Cardiac muscle cell (in vitro differentiated cells and primary cell): ENCODE measurements around the gene BASP1. TPM values are rescaled to one million over a fixed set of nuclear protein-coding genes. Genes with fewer than 3 reads are reported as not detected.
A peak's percentile ranks its signal among the peaks of the same experiment; 100 is the strongest.

Source experiments
- DNase-seq, 2 donors: peaks; one replicate each; pipeline versions ENCODE4 v3.0.0 to v3.0.0-alpha.2; 2010 to 2017; ENCODE audit warnings: low read depth in 1 of 2, low spot score in 1 of 2
- H3K27ac ChIP-seq: fragments of 200-600 bp; sonication (generic); 2 replicates; pipeline ENCODE4 v1.5.1; 2016
- H3K27me3 ChIP-seq: fragments of 200-600 bp; sonication (generic); 2 replicates; pipeline ENCODE4 v1.6.0; 2016; ENCODE audit warnings: control low read depth
- H3K36me3 ChIP-seq: fragments of 200-600 bp; sonication (generic); 2 replicates; pipeline ENCODE4 v1.5.1; 2016; ENCODE audit warnings: control low read depth
- H3K4me1 ChIP-seq: fragments of 200-600 bp; sonication (generic); 2 replicates; pipeline ENCODE4 v1.8.1; 2017; ENCODE audit warnings: low read depth, mild to moderate bottlenecking, mixed run types
- H3K4me3 ChIP-seq: fragments of 200-600 bp; sonication (generic); 2 replicates; pipeline ENCODE4 v1.5.1; 2016; ENCODE audit warnings: mild to moderate bottlenecking
- H3K9me3 ChIP-seq: fragments of 200-600 bp; sonication (generic); 2 replicates; pipeline ENCODE4 v1.5.1; 2017; ENCODE audit warnings: low read depth, mild to moderate bottlenecking, control low read depth
- CTCF ChIP-seq: IDR thresholded peaks from 2 replicates; pipeline ENCODE4 v1.5.1; 2012; ENCODE audit warnings: low read depth, mild to moderate bottlenecking, low read length
- polyA plus RNA-seq: library from polyadenylated mRNA; unstranded; fragments of >200 nt; fragmentation: Nextera tagmentation; extraction: Ambion mirVana; gene quantifications from 2 replicates; pipeline ENCODE4 v1.2.1, GENCODE V29; 2016
- total RNA-seq: library from RNA; depleted of rRNA; stranded (reverse); fragments of >200 nt; gene quantifications from 2 replicates; pipeline ENCODE4 v1.2.3, GENCODE V29; 2016

BASP1 gene
- total and polyA plus RNA-seq, 2 experiments from 2014 or later, result 91.2 to 129 TPM

GRCh38 chr5:17282283-17283120 is 65.1 kb downstream of the BASP1 start:
- H3K36me3 ChIP-seq, result no peaks in the 10 kb centered on the region
- H3K4me3 ChIP-seq, result no peak overlapping the region
- H3K9me3 ChIP-seq, result no peaks in the 10 kb centered on the region
- TF ChIP-seq CTCF, result no peak
- peak in 1 of 2 donors; percentile 20 for DNase-seq
- H3K27me3 ChIP-seq, result no peaks in the 10 kb centered on the region
- H3K27ac ChIP-seq, result peak overlapping the region; percentile 42
- peaks cover 9% of the 10 kb centered on the region for H3K4me1 ChIP-seq

DNA sequence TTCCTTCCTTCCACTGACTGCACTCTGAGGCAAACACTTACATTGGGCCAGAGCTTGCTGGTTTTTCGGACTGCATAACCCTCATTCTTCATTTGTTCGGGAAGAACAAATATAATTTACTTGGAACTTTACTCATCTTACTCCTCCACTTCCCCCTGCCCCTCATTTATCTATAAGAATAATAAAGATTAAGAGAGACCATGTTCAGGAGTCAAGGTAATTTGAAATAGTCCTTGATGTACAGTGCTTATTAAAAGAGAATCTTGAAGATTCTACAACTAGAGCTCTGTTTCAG is 65.6 kb downstream of the BASP1 start:
- H3K36me3 ChIP-seq, result no peaks in the 10 kb centered on the region
- H3K27ac ChIP-seq, result no peak overlapping the region
- H3K27me3 ChIP-seq, result no peaks in the 10 kb centered on the region
- no peak for DNase-seq
- H3K4me1 ChIP-seq, result peaks cover 9% of the 10 kb centered on the region
- no peak for TF ChIP-seq CTCF
- H3K4me3 ChIP-seq, result no peak overlapping the region
- no peaks in the 10 kb centered on the region for H3K9me3 ChIP-seq

- Histone ChIP-seq H3K9me3 (no peaks in the 10 kb centered on the region), H3K4me1 (peaks cover 2% of the 10 kb centered on the region), H3K27ac (no peak overlapping the region), H3K36me3 (no peaks in the 10 kb centered on the region), H3K4me3 (no peak overlapping the region), H3K27me3 (no peaks in the 10 kb centered on the region)
- no peak for TF ChIP-seq CTCF
- DNase-seq, result peak in 1 of 2 donors; percentile 57
Measured at GRCh38 chr5:17287501-17288155, 70.2 kb downstream of the BASP1 start.

- Histone ChIP-seq H3K9me3 (no peaks in the 10 kb centered on the region), H3K4me1 (peaks cover 2% of the 10 kb centered on the region), H3K27me3 (no peaks in the 10 kb centered on the region), H3K36me3 (no peaks in the 10 kb centered on the region), H3K4me3 (no peak overlapping the region), H3K27ac (no peak overlapping the region)
- TF ChIP-seq CTCF, result no peak
- DNase-seq, result no peak
Measured at GRCh38 chr5:17288570-17288969, 71.1 kb downstream of the BASP1 start.

- no peaks in the 10 kb centered on the region for H3K9me3 ChIP-seq
- no peak overlapping the region for H3K27ac ChIP-seq
- DNase-seq, result peak; percentile 18 to 76
- H3K4me3 ChIP-seq, result no peak overlapping the region
- H3K4me1 ChIP-seq, result peaks cover 2% of the 10 kb centered on the region
- no peak for TF ChIP-seq CTCF
- no peaks in the 10 kb centered on the region for H3K36me3 ChIP-seq
- H3K27me3 ChIP-seq, result no peaks in the 10 kb centered on the region
Measured at GRCh38 chr5:17289681-17290539, 72.5 kb downstream of the BASP1 start.
